Pancreas (tissue), 10 donors: ENCODE data around the gene FCRL6. TPM values are rescaled to one million over a fixed set of nuclear protein-coding genes. Genes with fewer than 3 reads are reported as not detected.
A peak's percentile ranks its signal among the peaks of the same experiment; 100 is the strongest.

Source experiments
- ATAC-seq, 4 donors: fragments of 200-7000 bp; cut with Tn5 transposase; one replicate each; pipeline versions ENCODE4 v1.8.0 to v1.9.1; 2020; ENCODE audit warnings: mild to moderate bottlenecking in 4 of 4, moderate library complexity in 4 of 4
- DNase-seq, 6 donors: peaks; one replicate each; pipeline ENCODE4 v3.0.0-alpha.2; 2020
- FAIRE-seq: peaks from 2 replicates; lab custom pipeline; 2012; peaks lifted over from hg19 to GRCh38; lab: Jason Lieb, UNC
- H3K27ac ChIP-seq, 4 donors: fragments of 200-600 bp; sonication (generic); 1 replicate in 3 of 4; 2 replicates in 1 of 4; pipeline versions ENCODE4 v1.5.0 to v1.8.0; 2020
- H3K27me3 ChIP-seq, 4 donors: fragments of 200-600 bp; one replicate each; pipeline ENCODE4 v1.8.0; 2021
- H3K36me3 ChIP-seq, 3 donors: fragments of 200-600 bp; sonication (generic) in 1 of 3; one replicate each; pipeline versions ENCODE4 v1.5.0 to v1.8.0; 2020 to 2021
- H3K4me1 ChIP-seq, 3 donors: fragments of 200-600 bp; one replicate each; pipeline ENCODE4 v1.8.0; 2021
- H3K4me3 ChIP-seq, 4 donors: fragments of 200-600 bp; sonication (generic) in 2 of 4; one replicate each; pipeline versions ENCODE4 v1.5.0 to v1.8.0; 2020 to 2021
- H3K9me3 ChIP-seq, 4 donors: fragments of 200-600 bp; one replicate each; pipeline ENCODE4 v1.8.0; 2021
- WGBS, 2 donors: extraction: QIAGEN DNeasy Blood & Tissue Kit; methylation state at CpG; one replicate each; pipeline ENCODE4 v1.1.7; 2013; 5-methylcytosine and 5-hydroxymethylcytosine counted together
- intact Hi-C, 3 donors: fragments of 100-400 bp; cut with DNase I; formaldehyde crosslinking; loops; one replicate each; pipeline versions ENCODE4 v1.11.1 to v1.14.2; 2022
- polyA plus RNA-seq, 2 donors: library from polyadenylated mRNA; stranded (reverse); fragments of 200-250 nt; gene quantifications; one replicate each; pipeline ENCODE4 v1.2.3, GENCODE V29; 2013
- total RNA-seq, 6 donors: library from RNA; stranded (reverse); fragmentation: NEBNext Ultra II Directional in 4 of 6; extraction: Animal tissue kit (Norgen Biotek cat#: 25700) in 4 of 6; gene quantifications; one replicate each; pipeline versions ENCODE4 v1.2.1 to v1.2.4, GENCODE V29; 2021 to 2023
- TF ChIP-seq, protein P1 (sequence below), 4 donors: fragments of 200-600 bp; sonication (generic) in 3 of 4; IDR thresholded peaks; one replicate each; pipeline versions ENCODE4 v1.5.0 to v1.8.0; 2021; ENCODE audit warnings: antibody characterized with exemption in 4 of 4
- donor health status: healthy with polysubstance abuse.
- donor health status: DM: no; HTN: no; CAD: no; lungs with moderate emphysema.
- donor health status: DM: no; HTN: no; CAD: no.
- donor health status: control.
- donor health status: control.
- donor health status: Bipolar disorder and iron deficiency.
- donor health status: DM: yes; HTN: yes; CAD: no.
- donor health status: DM: no; HTN: no; CAD: no.
- donor health status: DM: no; HTN: no; CAD: no.
- donor health status: DM: yes; HTN: yes; CAD: no.

Gene FCRL6
- total and polyA plus RNA-seq, 8 donors, result 0.19 to 0.67 (median 0.31) TPM; not detected in 3

DNA sequence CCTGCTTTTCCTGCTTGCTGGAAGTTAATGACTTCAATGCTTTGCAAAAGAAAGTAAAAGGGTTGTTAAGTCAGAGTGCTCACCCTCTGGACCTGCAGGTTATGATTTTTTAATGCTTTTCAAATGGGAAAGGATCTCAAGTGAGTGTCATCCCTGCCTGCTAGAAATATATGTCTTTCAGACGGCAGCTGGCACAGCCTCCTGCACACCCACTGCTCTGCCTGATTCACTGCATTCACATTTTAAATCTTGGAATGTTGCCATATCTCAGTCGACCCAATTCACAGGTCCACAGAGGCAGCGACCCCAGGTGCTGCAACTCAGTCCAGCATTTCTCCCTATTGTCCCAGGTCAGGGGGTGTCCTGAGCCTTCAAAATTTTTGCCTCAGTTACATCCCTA is 10.7 kb upstream of the FCRL6 start:
- Histone ChIP-seq H3K4me1 (no peaks in the 10 kb centered on the region), H3K27me3 (no peaks in the 10 kb centered on the region), H3K9me3 (no peaks in the 10 kb centered on the region), H3K27ac (no peak overlapping the region), H3K4me3 (no peak overlapping the region), H3K36me3 (no peaks in the 10 kb centered on the region)
- WGBS, 2 donors, result 7 to 12% methylated on average over 3 of the region's 3 CpGs
- TF ChIP-seq, protein P1, sequence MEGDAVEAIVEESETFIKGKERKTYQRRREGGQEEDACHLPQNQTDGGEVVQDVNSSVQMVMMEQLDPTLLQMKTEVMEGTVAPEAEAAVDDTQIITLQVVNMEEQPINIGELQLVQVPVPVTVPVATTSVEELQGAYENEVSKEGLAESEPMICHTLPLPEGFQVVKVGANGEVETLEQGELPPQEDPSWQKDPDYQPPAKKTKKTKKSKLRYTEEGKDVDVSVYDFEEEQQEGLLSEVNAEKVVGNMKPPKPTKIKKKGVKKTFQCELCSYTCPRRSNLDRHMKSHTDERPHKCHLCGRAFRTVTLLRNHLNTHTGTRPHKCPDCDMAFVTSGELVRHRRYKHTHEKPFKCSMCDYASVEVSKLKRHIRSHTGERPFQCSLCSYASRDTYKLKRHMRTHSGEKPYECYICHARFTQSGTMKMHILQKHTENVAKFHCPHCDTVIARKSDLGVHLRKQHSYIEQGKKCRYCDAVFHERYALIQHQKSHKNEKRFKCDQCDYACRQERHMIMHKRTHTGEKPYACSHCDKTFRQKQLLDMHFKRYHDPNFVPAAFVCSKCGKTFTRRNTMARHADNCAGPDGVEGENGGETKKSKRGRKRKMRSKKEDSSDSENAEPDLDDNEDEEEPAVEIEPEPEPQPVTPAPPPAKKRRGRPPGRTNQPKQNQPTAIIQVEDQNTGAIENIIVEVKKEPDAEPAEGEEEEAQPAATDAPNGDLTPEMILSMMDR (IDR thresholded peaks at IDR 0.05), result no peak
- FAIRE-seq (no peak), ATAC-seq (no peak), DNase-seq (no peak)
- intact Hi-C loops, result loop anchor here in 2 of 3 donors (10.0 kb wide), 2 partner anchors 223 to 627 kb away; no protein-coding TSS in a partner anchor

DNA sequence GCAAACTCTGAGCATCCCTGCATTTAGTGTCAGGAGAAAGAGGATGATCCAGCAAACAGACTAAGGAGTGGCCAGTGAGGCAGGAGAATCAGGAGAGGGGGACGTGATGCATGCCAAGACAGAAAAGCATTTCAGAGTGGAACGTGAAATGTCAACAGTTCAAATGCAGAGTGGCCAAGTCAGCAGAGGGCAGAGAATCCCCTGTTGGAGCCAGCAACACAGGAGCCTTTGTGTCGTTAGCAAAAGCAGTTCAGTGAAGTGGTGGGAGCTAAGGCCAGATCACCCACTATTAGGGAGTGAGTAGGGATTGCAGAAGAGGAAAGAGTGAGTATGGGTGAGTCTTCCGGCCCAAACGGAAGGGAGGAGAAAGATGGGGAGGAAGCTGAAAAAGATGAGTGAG is 6.6 kb upstream of the FCRL6 start:
- Histone ChIP-seq H3K27me3 (no peaks in the 10 kb centered on the region), H3K36me3 (no peaks in the 10 kb centered on the region), H3K4me1 (no peaks in the 10 kb centered on the region), H3K9me3 (no peaks in the 10 kb centered on the region), H3K27ac (no peak overlapping the region), H3K4me3 (no peak overlapping the region)
- intact Hi-C loops, result loop anchor here in 2 of 3 donors (5.0 to 10.0 kb wide), 3 partner anchors 212 to 631 kb away; no protein-coding TSS in a partner anchor
- 36 to 47% methylated on average over 5 of the region's 5 CpGs for WGBS, 2 donors
- no peak for ATAC-seq
- DNase-seq, result no peak
- FAIRE-seq, result no peak
- TF ChIP-seq, protein P1 (IDR thresholded peaks at IDR 0.05), result no peak

DNA sequence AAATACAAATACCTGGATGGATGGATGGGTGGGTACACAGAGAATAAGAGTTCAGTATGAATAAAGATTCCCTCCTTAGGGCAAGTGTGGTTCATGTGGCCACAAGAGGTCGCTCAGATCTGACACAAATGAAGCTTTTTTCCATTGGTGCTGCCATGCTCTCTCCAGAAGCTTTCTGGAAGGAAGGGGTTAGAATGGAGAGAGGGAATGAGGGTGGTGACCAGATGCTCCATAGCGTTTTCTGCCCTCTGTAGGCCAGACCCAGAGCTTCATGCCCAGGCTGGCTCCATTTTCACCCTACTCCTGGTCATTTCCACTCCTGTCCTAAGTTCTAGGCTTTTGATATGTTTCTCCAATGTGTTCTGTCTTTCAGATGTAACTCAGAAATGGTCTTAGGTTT is 3.3 kb upstream of the FCRL6 start:
- no peaks in the 10 kb centered on the region for H3K9me3 ChIP-seq
- FAIRE-seq, result peak; percentile 39
- H3K4me3 ChIP-seq, result no peak overlapping the region
- H3K36me3 ChIP-seq, result no peaks in the 10 kb centered on the region
- intact Hi-C loops, result loop anchor here in 2 of 3 donors (5.0 to 10.0 kb wide), 3 partner anchors 208 to 634 kb away; no protein-coding TSS in a partner anchor
- peak in 4 of 6 donors; percentile 46 to 68 (median 56) for DNase-seq
- no peaks in the 10 kb centered on the region for H3K4me1 ChIP-seq
- no peak overlapping the region for H3K27ac ChIP-seq
- TF ChIP-seq, protein P1 (IDR thresholded peaks at IDR 0.05), result peak; percentile 42 to 67 (median 56)
- peak; percentile 82 to 99 (median 96) for ATAC-seq
- H3K27me3 ChIP-seq, result no peaks in the 10 kb centered on the region
- WGBS, 2 donors, result 4 to 5% methylated on average over 2 of the region's 2 CpGs

- DNase-seq (no peak), FAIRE-seq (no peak), ATAC-seq (no peak)
- no peaks in the 10 kb centered on the region for H3K9me3 ChIP-seq
- TF ChIP-seq, protein P1 (IDR thresholded peaks at IDR 0.05), result no peak
- intact Hi-C loops, result loop anchor here in 2 of 3 donors (5.0 to 10.0 kb wide), 3 partner anchors 208 to 635 kb away; no protein-coding TSS in a partner anchor
- H3K27ac ChIP-seq, result no peak overlapping the region
- H3K4me3 ChIP-seq, result no peak overlapping the region
- H3K36me3 ChIP-seq, result no peaks in the 10 kb centered on the region
- H3K27me3 ChIP-seq, result no peaks in the 10 kb centered on the region
- 95 to 97% methylated on average over 4 of the region's 4 CpGs for WGBS, 2 donors
- H3K4me1 ChIP-seq, result no peaks in the 10 kb centered on the region
Observed at GRCh38 chr1:159799446-159799985, 2.6 kb upstream of the FCRL6 start.
